ENCODE results near the gene TRIO. TPM values are rescaled to one million over a fixed set of nuclear protein-coding genes. Genes with fewer than 3 reads are reported as not detected.

Gene TRIO
- total and polyA plus RNA-seq, 12 donors = 26.2 to 85.2 (median 61.9) TPM

DNA sequence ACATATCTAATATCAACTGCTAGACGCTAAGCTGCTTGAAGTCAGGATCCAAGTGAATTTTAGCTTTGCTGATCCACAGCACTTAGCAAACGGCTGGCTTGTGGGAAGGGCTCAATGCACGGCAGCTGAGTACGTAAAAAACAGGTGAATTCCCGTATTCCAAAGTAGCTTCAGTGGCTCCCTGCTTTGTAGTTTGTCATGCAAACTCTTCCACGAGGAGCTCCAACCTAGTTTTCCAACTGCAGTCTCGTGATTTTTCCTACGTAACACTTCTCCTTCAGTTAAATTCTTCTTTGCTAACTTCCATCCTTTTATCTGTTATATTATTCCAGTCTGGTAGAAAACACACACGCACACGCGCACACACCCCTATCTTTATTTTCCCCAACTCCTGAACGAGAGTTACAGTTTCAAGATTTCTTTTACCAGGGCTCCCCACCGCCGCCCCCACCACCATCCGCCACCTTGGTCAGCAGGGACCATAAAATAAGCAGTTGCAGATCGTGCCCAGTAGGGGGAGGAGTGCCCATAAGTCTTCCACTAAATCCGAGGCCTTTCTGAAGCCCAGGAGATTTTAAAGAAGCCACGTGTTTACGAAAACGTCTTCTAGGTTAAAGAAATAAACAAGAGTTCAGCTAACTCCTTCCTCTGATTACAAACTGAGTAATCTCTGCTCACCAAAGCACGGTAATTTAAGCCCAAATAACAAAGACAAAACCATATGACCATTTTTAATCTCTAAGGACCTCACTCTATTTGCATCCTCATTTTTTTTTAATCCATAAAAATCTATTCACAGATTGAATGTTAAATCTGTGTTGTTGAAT lies 34.8 kb upstream of the TRIO start:
- no peaks in the 10 kb centered on the region for H3K27me3 ChIP-seq
- H3K4me1 ChIP-seq = peaks cover 0 to 24% (median 13%) of the 10 kb centered on the region in 9 donors
- WGBS, 2 donors = 20 to 24% methylated on average over 21 of the region's 21 CpGs
- peaks cover 0 to 11% (median 0%) of the 10 kb centered on the region in 11 donors for H3K9me3 ChIP-seq
- peak overlapping the region in 5 of 10 donors; percentile 6 to 43 (median 8) for H3K27ac ChIP-seq
- TF ChIP-seq, protein P1, sequence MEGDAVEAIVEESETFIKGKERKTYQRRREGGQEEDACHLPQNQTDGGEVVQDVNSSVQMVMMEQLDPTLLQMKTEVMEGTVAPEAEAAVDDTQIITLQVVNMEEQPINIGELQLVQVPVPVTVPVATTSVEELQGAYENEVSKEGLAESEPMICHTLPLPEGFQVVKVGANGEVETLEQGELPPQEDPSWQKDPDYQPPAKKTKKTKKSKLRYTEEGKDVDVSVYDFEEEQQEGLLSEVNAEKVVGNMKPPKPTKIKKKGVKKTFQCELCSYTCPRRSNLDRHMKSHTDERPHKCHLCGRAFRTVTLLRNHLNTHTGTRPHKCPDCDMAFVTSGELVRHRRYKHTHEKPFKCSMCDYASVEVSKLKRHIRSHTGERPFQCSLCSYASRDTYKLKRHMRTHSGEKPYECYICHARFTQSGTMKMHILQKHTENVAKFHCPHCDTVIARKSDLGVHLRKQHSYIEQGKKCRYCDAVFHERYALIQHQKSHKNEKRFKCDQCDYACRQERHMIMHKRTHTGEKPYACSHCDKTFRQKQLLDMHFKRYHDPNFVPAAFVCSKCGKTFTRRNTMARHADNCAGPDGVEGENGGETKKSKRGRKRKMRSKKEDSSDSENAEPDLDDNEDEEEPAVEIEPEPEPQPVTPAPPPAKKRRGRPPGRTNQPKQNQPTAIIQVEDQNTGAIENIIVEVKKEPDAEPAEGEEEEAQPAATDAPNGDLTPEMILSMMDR (IDR thresholded peaks at IDR 0.05) = peak; percentile 59 to 86 (median 80)
- H3K36me3 ChIP-seq = no peaks in the 10 kb centered on the region
- peak overlapping the region in 7 of 10 donors; percentile 4 to 44 (median 38) for H3K4me3 ChIP-seq
- intact Hi-C loops (cut with DNase I) = loop anchor here (1.0 to 10.0 kb wide), 13 partner anchors 34 to 244 kb away; partner anchors contain the start of gene TRIO (in 3 of the 10)
- DNase-seq = peak; percentile 23 to 65
- peak in 7 of 8 donors; percentile 77 to 93 (median 88) for ATAC-seq

DNA sequence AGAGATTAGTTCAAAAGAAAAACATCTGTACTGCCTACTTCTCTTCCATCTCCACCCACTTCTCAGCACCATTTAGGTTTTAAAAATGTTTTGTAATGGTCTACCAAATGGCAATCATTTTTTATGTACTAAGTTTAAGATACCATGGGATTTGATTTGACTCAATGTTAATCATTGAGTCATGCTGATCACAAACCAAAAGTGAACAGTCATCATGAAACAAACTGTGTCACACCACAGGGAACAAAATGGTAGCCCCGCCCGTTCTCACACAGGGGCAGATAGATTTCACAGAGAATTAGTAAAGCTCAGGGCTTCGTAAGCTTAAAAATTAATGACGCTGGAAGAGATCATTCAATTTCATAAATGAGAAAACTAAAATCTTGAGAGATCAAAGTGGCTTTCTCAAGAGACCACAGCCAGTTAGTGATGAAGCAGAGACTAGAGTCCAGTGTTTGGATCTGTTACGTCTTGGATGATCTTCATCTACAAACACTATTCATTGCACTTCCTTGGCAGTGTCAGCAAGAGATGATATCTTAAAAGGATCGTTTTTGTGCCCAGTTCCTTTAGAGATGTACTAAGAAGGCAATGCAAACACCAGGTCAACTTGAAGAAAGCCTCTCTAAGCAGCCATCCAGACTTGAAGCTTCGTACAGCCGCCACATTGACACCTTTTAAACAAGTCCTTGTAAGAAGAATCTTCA lies 33.9 kb upstream of the TRIO start:
- DNase-seq (no peak), ATAC-seq (peak in 1 of 8 donors; percentile 48)
- Histone ChIP-seq H3K27ac (peak overlapping the region in 2 of 10 donors; percentile 26 to 43), H3K36me3 (no peaks in the 10 kb centered on the region), H3K4me3 (no peak overlapping the region), H3K9me3 (peaks cover 0 to 5% (median 0%) of the 10 kb centered on the region in 11 donors), H3K27me3 (no peaks in the 10 kb centered on the region), H3K4me1 (peaks cover 0 to 31% (median 13%) of the 10 kb centered on the region in 9 donors)
- intact Hi-C loops (cut with DNase I) = loop anchor here (1.0 to 10.0 kb wide), 13 partner anchors 33 to 243 kb away; partner anchors contain the start of gene TRIO (in 3 of the 10)
- TF ChIP-seq, protein P1 (IDR thresholded peaks at IDR 0.05) = no peak
- 83 to 85% methylated on average over 8 of the region's 8 CpGs for WGBS, 2 donors

DNA sequence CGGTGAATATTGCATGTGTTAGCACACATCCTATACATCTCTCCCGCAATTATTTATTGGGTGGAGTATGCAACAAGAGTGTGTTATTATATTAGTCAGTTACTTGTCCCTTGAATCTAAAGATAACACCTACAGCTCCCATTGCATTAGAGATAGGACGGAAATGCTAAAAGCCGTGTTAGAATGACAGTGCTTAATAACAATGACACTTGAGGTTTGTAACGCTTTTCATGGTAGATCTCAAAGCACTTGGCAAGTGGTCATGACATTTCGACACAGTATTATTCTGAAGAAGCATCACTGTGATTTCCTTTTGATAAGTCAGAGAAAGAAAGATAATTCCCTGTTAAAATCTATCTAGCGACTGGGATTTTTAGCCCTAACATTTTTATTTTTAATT lies 33.4 kb upstream of the TRIO start:
- TF ChIP-seq, protein P1 (IDR thresholded peaks at IDR 0.05) = no peak
- Histone ChIP-seq H3K4me3 (no peak overlapping the region), H3K4me1 (peaks cover 0 to 36% (median 14%) of the 10 kb centered on the region in 9 donors), H3K9me3 (peaks cover 0 to 5% (median 0%) of the 10 kb centered on the region in 11 donors), H3K27ac (peak overlapping the region in 1 of 10 donors; percentile 26), H3K36me3 (no peaks in the 10 kb centered on the region), H3K27me3 (no peaks in the 10 kb centered on the region)
- DNase-seq = no peak
- intact Hi-C loops (cut with DNase I) = loop anchor here (1.0 to 10.0 kb wide), 13 partner anchors 33 to 243 kb away; partner anchors contain the start of gene TRIO (in 3 of the 10)
- WGBS, 2 donors = 64 to 68% methylated on average over 7 of the region's 7 CpGs
- no peak for ATAC-seq

DNA sequence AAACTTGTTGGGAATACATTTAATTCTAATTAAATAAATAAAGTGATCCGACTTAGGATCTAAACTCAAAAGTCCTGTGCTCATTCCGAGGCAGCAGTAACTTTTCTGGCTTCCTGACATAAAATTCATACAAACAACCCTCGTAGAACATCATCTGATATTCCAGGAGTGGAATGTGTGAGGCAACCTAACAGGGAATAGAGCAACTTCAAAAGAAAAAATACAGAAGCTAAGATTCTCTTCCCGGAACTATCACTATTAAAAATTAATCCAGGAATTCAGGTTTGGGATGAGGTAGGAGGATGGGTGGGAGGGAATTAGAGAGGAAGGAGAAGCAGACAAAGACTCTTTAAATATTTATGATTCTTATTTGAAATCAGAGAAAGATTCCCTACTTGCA lies 32.9 kb upstream of the TRIO start:
- intact Hi-C loops (cut with DNase I) = no loop called here
- ATAC-seq = no peak

More for the DNA sequence above, 32.9 kb upstream of the TRIO start:
- DNase-seq = no peak
- Histone ChIP-seq H3K36me3 (no peaks in the 10 kb centered on the region), H3K27ac (no peak overlapping the region), H3K4me1 (peaks cover 0 to 41% (median 18%) of the 10 kb centered on the region in 9 donors), H3K9me3 (peaks cover 0 to 5% (median 0%) of the 10 kb centered on the region in 11 donors), H3K27me3 (no peaks in the 10 kb centered on the region), H3K4me3 (no peak overlapping the region)
- WGBS, 2 donors = 69% methylated on average over 4 of the region's 4 CpGs
- TF ChIP-seq, protein P1 (IDR thresholded peaks at IDR 0.05) = no peak

Data from heart right ventricle (tissue), 16 donors.